Measurements from ENCODE around the gene EXTL1. TPM values are rescaled to one million over a fixed set of nuclear protein-coding genes. Genes with fewer than 3 reads are reported as not detected.

Gene EXTL1
- total RNA-seq, 1 experiment from 2014 or later = 0.26 TPM

- no TSS peak for BruUV-seq (replicated peaks)
- Histone ChIP-seq H2AFZ (ENCODE audit: low read length) (no peak overlapping the region), H3K9ac (ENCODE audit: low read length) (no peak overlapping the region), H3K36me3 (ENCODE audit: low read depth, low read length) (peaks cover 3% of the 10 kb centered on the region), H4K20me1 (ENCODE audit: low read length) (no peaks in the 10 kb centered on the region), H3K27ac (ENCODE audit: low read length) (no peak overlapping the region), H3F3A (ENCODE audit: low read length, unreplicated experiment) (no peaks in the 10 kb centered on the region), H3K4me2 (ENCODE audit: low read length) (no peak overlapping the region), H3K79me2 (ENCODE audit: low read length) (no peaks in the 10 kb centered on the region), H3K4me1 (ENCODE audit: insufficient read depth, low read length) (no peaks in the 10 kb centered on the region), H3K27me3 (ENCODE audit: low read length) (no peaks in the 10 kb centered on the region), H3K9me2 (replicated peaks; ENCODE audit: low read length) (no peaks in the 10 kb centered on the region), H3K9me3 (ENCODE audit: low read length) (no peaks in the 10 kb centered on the region), H3K4me3 (ENCODE audit: low read length) (no peak overlapping the region)
- DNase-seq (no peak), ATAC-seq (no peak)
- TF ChIP-seq CTCF (conservative IDR thresholded peaks at IDR 0.05; ENCODE audit: low read depth, low read length) (no peak), EZH2phosphoT487 (IDR thresholded peaks at IDR 0.05; ENCODE audit: borderline replicate concordance, low read length) (no peak)
- POLR2A ChIA-PET (ENCODE audit: unreplicated experiment) = no interaction called here
- CTCF ChIA-PET = interaction anchor here (0.6 kb wide), 1 partner anchor 29 kb away, joined by 3 read pairs; no protein-coding TSS in a partner anchor
- intact Hi-C loops (cut with micrococcal nuclease) = no loop called here
Observed at GRCh38 chr1:25973610-25974321, 47.8 kb upstream of the EXTL1 start.

- intact Hi-C loops (cut with micrococcal nuclease) = no loop called here
Observed at GRCh38 chr1:25977801-25978200, 43.8 kb upstream of the EXTL1 start.

More at GRCh38 chr1:25977801-25978200, 43.8 kb upstream of the EXTL1 start:
- no peaks in the 10 kb centered on the region for H3K9me3 ChIP-seq (ENCODE audit: low read length)
- no peak for DNase-seq
- BruUV-seq (replicated peaks) = no TSS peak
- H3K27ac ChIP-seq (ENCODE audit: low read length) = no peak overlapping the region
- H3K4me3 ChIP-seq (ENCODE audit: low read length) = no peak overlapping the region
- no peak for TF ChIP-seq EZH2 (IDR thresholded peaks at IDR 0.05; ENCODE audit: low read length, unreplicated experiment)
- no peak for TF ChIP-seq EZH2phosphoT487 (IDR thresholded peaks at IDR 0.05; ENCODE audit: borderline replicate concordance, low read length)
- no peak for TF ChIP-seq CTCF (conservative IDR thresholded peaks at IDR 0.05; ENCODE audit: low read depth, low read length)
- no peak overlapping the region for H3K9ac ChIP-seq (ENCODE audit: low read length)
- ChIA-PET CTCF (no interaction called here), POLR2A (ENCODE audit: unreplicated experiment) (no interaction called here)
- no peak overlapping the region for H3K4me2 ChIP-seq (ENCODE audit: low read length)
- no peaks in the 10 kb centered on the region for H4K20me1 ChIP-seq (ENCODE audit: low read length)
- H3K9me2 ChIP-seq (replicated peaks; ENCODE audit: low read length) = no peaks in the 10 kb centered on the region
- no peaks in the 10 kb centered on the region for H3K4me1 ChIP-seq (ENCODE audit: insufficient read depth, low read length)
- no peaks in the 10 kb centered on the region for H3K27me3 ChIP-seq (ENCODE audit: low read length)
- ATAC-seq = no peak
- H2AFZ ChIP-seq (ENCODE audit: low read length) = no peak overlapping the region
- H3K36me3 ChIP-seq (ENCODE audit: low read depth, low read length) = peaks cover 3% of the 10 kb centered on the region
- no peaks in the 10 kb centered on the region for H3K79me2 ChIP-seq (ENCODE audit: low read length)
- no peaks in the 10 kb centered on the region for H3F3A ChIP-seq (ENCODE audit: low read length, unreplicated experiment)

Measured in PC-3 (cell line).